HepG2 (cell line): ENCODE results near the gene KATNB1. TPM values are rescaled to one million over a fixed set of nuclear protein-coding genes. Genes with fewer than 3 reads are reported as not detected.

Experiments used
- CBX1 ChIP-seq: IDR thresholded peaks from one replicate; pipeline ENCODE4 v1.6.1; 2016; ENCODE audit warnings: antibody characterized with exemption, low read depth
- CCDC6 ChIP-seq: sonication (generic); formaldehyde crosslinking; IDR thresholded peaks from 2 replicates; pipeline ENCODE4 v1.8.1; 2022; ENCODE audit warnings: mild to moderate bottlenecking, missing genetic modification reagents, moderate library complexity
- CHD4 ChIP-seq: fragments of 200-600 bp; sonication (generic); IDR thresholded peaks from 2 replicates; pipeline ENCODE4 v1.7.0; 2017; ENCODE audit warnings: mild to moderate bottlenecking, low read length, borderline replicate concordance
- CSRNP1 ChIP-seq: sonication (generic); formaldehyde crosslinking; IDR thresholded peaks from 2 replicates; pipeline ENCODE4 v1.8.1; 2023; ENCODE audit warnings: mild to moderate bottlenecking, missing genetic modification reagents
- ELF3 ChIP-seq: IDR thresholded peaks from 2 replicates; pipeline ENCODE4 v1.6.1; 2016; ENCODE audit warnings: missing genetic modification reagents, missing compliant biosample characterization
- IRF2 ChIP-seq: IDR thresholded peaks from 2 replicates; pipeline ENCODE4 v1.6.1; 2018; ENCODE audit warnings: missing genetic modification reagents, missing compliant biosample characterization
- KAT2B ChIP-seq: fragments of 150-350 bp; IDR thresholded peaks from 2 replicates; pipeline ENCODE4 v1.6.1; 2014; ENCODE audit warnings: low read depth, low read length, borderline replicate concordance
- KDM5A ChIP-seq: fragments of 200-600 bp; sonication (generic); IDR thresholded peaks from 2 replicates; pipeline ENCODE4 v1.7.0; 2018; ENCODE audit warnings: antibody characterized with exemption, mild to moderate bottlenecking, low read length, borderline replicate concordance
- NFIB ChIP-seq: sonication (generic); formaldehyde crosslinking; IDR thresholded peaks from 2 replicates; pipeline ENCODE4 v1.9.0; 2021; ENCODE audit warnings: missing genetic modification reagents, mild to moderate bottlenecking, borderline replicate concordance
- PAX8 ChIP-seq: sonication (generic); formaldehyde crosslinking; IDR thresholded peaks from 2 replicates; pipeline ENCODE4 v1.8.0; 2022; ENCODE audit warnings: mild to moderate bottlenecking, missing genetic modification reagents, borderline replicate concordance
- THRA ChIP-seq: sonication (generic); formaldehyde crosslinking; IDR thresholded peaks from 2 replicates; pipeline ENCODE4 v1.4.0; 2020; ENCODE audit warnings: missing genetic modification reagents, borderline replicate concordance
- ZNF382 ChIP-seq: sonication (generic); formaldehyde crosslinking; IDR thresholded peaks from 2 replicates; pipeline ENCODE4 v1.5.0; 2020; ENCODE audit warnings: missing genetic modification reagents, mild to moderate bottlenecking, borderline replicate concordance
- ZNF569 ChIP-seq: sonication (generic); formaldehyde crosslinking; IDR thresholded peaks from 2 replicates; pipeline ENCODE4 v1.5.0; 2020; ENCODE audit warnings: mild to moderate bottlenecking, missing genetic modification reagents, moderate library complexity, borderline replicate concordance
- ZNF572 ChIP-seq: sonication (generic); formaldehyde crosslinking; IDR thresholded peaks from 2 replicates; pipeline ENCODE4 v1.5.1; 2020; ENCODE audit warnings: mild to moderate bottlenecking, missing genetic modification reagents
- ZNF605 ChIP-seq: sonication (generic); formaldehyde crosslinking; IDR thresholded peaks from 2 replicates; pipeline ENCODE4 v1.8.0; 2022; ENCODE audit warnings: mild to moderate bottlenecking, missing genetic modification reagents
- polyA plus RNA-seq, 8 experiments: library from polyadenylated mRNA; depleted of rRNA in 3 of 8; stranded (reverse) in 7 of 8; unstranded in 1 of 8; fragments of >200 nt; fragmentation: Illumina TruSeq in 4 of 8; extraction: Trizol in 4 of 8; gene quantifications; 2 replicates each; pipeline versions ENCODE4 v1.2.1 to v1.2.3, GENCODE V29; 2011 to 2016; ENCODE audit warnings: low read depth in 4 of 8, missing spikeins in 1 of 8, mixed read lengths in 1 of 8; ENCODE audit not compliant: insufficient read depth in 1 of 8
- total RNA-seq, 5 experiments: library from RNA; depleted of rRNA; stranded (reverse); fragments of >200 nt; fragmentation: Illumina TruSeq; extraction: Trizol; gene quantifications; 2 replicates each; pipeline ENCODE4 v1.2.3, GENCODE V29; 2016; ENCODE audit warnings: low read depth in 1 of 5
- TF ChIP-seq, protein P1 (sequence below): IDR thresholded peaks from 2 replicates; pipeline ENCODE4 v1.4.0; 2020; ENCODE audit warnings: mild to moderate bottlenecking, missing genetic modification reagents
- TF ChIP-seq, protein P2 (sequence below): sonication (generic); formaldehyde crosslinking; IDR thresholded peaks from 2 replicates; pipeline ENCODE4 v1.5.1; 2020; ENCODE audit warnings: missing genetic modification reagents, mild to moderate bottlenecking, borderline replicate concordance
- TF ChIP-seq, protein P3 (sequence below): sonication (generic); formaldehyde crosslinking; IDR thresholded peaks from 2 replicates; pipeline ENCODE4 v1.8.0; 2022; ENCODE audit warnings: missing genetic modification reagents, mild to moderate bottlenecking, borderline replicate concordance
- TF ChIP-seq, protein P4 (sequence below): sonication (generic); formaldehyde crosslinking; IDR thresholded peaks from 2 replicates; pipeline ENCODE4 v1.4.0; 2020; ENCODE audit warnings: missing genetic modification reagents

The KATNB1 gene
- total and polyA plus RNA-seq, 2 of the 13 experiments (the other 11 are each of a cell fraction or from before 2014, with no cell fraction given), result 31.5 to 43.5 TPM

DNA sequence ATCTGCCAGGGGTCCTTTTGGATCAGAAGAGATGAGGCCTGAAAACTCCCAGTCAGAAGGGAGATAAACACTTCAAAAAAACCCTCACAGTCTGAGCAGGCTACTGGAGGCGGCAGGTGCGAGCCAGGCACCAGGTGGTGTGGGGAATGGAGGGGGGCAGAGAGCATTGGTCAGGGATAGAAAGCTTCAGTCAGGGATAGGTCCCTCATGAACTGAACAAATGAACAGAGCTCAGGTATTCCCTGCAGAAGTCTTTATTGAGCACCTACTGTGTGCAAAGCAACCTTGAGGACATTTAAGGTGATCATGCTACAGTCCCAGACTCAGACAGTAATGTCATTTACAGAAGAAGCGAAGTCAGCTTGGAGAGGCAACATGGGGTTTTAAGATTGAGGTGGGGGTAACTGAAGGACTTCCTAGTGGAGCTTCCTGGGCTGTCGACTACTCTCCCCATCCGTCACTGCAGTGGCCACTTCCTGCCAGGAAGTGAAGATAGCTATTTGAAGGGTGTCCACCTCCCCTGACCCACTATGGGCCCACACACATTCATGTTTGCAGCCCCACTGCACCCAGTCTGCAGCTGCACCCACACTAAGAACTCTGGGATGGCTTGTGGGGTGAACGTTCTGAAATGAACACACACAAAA, 63.5 kb downstream of the KATNB1 start (continued):
- TF ChIP-seq PAX8 (CRISPR knock-in tag), result no peak
- TF ChIP-seq NFIB (CRISPR knock-in tag), result no peak
- no peak for TF ChIP-seq ZNF569
- TF ChIP-seq CCDC6, result no peak
- 0 out of 2 replicates have a peak, but pooled peaks have one; percentile 12 for TF ChIP-seq ZNF605 (CRISPR knock-in tag)
- TF ChIP-seq KDM5A, result no peak
- TF ChIP-seq, protein P1, sequence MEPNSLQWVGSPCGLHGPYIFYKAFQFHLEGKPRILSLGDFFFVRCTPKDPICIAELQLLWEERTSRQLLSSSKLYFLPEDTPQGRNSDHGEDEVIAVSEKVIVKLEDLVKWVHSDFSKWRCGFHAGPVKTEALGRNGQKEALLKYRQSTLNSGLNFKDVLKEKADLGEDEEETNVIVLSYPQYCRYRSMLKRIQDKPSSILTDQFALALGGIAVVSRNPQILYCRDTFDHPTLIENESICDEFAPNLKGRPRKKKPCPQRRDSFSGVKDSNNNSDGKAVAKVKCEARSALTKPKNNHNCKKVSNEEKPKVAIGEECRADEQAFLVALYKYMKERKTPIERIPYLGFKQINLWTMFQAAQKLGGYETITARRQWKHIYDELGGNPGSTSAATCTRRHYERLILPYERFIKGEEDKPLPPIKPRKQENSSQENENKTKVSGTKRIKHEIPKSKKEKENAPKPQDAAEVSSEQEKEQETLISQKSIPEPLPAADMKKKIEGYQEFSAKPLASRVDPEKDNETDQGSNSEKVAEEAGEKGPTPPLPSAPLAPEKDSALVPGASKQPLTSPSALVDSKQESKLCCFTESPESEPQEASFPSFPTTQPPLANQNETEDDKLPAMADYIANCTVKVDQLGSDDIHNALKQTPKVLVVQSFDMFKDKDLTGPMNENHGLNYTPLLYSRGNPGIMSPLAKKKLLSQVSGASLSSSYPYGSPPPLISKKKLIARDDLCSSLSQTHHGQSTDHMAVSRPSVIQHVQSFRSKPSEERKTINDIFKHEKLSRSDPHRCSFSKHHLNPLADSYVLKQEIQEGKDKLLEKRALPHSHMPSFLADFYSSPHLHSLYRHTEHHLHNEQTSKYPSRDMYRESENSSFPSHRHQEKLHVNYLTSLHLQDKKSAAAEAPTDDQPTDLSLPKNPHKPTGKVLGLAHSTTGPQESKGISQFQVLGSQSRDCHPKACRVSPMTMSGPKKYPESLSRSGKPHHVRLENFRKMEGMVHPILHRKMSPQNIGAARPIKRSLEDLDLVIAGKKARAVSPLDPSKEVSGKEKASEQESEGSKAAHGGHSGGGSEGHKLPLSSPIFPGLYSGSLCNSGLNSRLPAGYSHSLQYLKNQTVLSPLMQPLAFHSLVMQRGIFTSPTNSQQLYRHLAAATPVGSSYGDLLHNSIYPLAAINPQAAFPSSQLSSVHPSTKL, result no peak
- TF ChIP-seq, protein P2, sequence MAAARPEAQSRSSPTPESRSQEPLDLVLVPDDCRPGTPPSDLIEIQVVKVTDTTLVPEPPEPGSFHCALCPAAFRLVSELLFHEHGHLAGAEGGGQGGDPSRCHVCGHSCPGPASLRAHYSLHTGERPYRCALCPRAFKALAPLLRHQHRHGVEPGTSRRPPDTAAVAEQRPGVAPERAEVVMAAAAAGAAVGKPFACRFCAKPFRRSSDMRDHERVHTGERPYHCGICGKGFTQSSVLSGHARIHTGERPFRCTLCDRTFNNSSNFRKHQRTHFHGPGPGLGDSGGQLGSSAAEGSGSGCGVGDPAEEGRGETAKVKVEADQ (CRISPR knock-in tag), result no peak
- TF ChIP-seq, protein P3, sequence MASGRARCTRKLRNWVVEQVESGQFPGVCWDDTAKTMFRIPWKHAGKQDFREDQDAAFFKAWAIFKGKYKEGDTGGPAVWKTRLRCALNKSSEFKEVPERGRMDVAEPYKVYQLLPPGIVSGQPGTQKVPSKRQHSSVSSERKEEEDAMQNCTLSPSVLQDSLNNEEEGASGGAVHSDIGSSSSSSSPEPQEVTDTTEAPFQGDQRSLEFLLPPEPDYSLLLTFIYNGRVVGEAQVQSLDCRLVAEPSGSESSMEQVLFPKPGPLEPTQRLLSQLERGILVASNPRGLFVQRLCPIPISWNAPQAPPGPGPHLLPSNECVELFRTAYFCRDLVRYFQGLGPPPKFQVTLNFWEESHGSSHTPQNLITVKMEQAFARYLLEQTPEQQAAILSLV (CRISPR knock-in tag), result peak; percentile 28; the same call in 1 of the 2 replicates
- TF ChIP-seq CHD4, result no peak
- TF ChIP-seq ZNF382, result no peak
- TF ChIP-seq IRF2 (CRISPR knock-in tag), result 0 out of 2 replicates have a peak, but pooled peaks have one; percentile 21
- no peak for TF ChIP-seq CSRNP1 (CRISPR knock-in tag)
- TF ChIP-seq, protein P4, sequence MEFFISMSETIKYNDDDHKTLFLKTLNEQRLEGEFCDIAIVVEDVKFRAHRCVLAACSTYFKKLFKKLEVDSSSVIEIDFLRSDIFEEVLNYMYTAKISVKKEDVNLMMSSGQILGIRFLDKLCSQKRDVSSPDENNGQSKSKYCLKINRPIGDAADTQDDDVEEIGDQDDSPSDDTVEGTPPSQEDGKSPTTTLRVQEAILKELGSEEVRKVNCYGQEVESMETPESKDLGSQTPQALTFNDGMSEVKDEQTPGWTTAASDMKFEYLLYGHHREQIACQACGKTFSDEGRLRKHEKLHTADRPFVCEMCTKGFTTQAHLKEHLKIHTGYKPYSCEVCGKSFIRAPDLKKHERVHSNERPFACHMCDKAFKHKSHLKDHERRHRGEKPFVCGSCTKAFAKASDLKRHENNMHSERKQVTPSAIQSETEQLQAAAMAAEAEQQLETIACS (CRISPR knock-in tag), result no peak
- TF ChIP-seq KAT2B, result no peak
- TF ChIP-seq CBX1, result no peak
- 0 out of 2 replicates have a peak, but pooled peaks have one; percentile 6 for TF ChIP-seq ELF3 (CRISPR knock-in tag)
- TF ChIP-seq ZNF572 (CRISPR knock-in tag), result no peak
- no peak for TF ChIP-seq THRA (CRISPR knock-in tag)
